Spleen (tissue), 7 donors: ENCODE results near the gene PSMA7.
"Not testable (repeated sequence)": the region's sequence is repeated elsewhere in the genome, so short reads cannot be mapped to it uniquely, and the experiment has no call there.

Source experiments
- POLR2AphosphoS5 ChIP-seq, 3 donors: sonication (generic); formaldehyde crosslinking; IDR thresholded peaks; one replicate each; pipeline ENCODE4 v1.5.1; 2017; ENCODE audit warnings: antibody characterized with exemption in 3 of 3
- TF ChIP-seq, protein P1 (sequence below), 11 experiments: fragments of 200-600 bp in 7 of 11; fragments of 450-650 bp in 4 of 11; sonication (generic) in 4 of 11; IDR thresholded peaks in 8 of 11; conservative IDR thresholded peaks in 3 of 11; 1 replicate in 7 of 11; 2 replicates in 4 of 11; pipeline versions ENCODE4 v1.4.0 to v1.8.0; 2016 to 2021; ENCODE audit warnings: antibody characterized with exemption in 11 of 11, inconsistent platforms in 4 of 11, mild to moderate bottlenecking in 1 of 11
- donor health status: DM: no; HTN: no; CAD: no; lungs with moderate emphysema.
- donor health status: DM: no; HTN: no; CAD: no.
- donor health status: DM: no; HTN: no; CAD: no.

DNA sequence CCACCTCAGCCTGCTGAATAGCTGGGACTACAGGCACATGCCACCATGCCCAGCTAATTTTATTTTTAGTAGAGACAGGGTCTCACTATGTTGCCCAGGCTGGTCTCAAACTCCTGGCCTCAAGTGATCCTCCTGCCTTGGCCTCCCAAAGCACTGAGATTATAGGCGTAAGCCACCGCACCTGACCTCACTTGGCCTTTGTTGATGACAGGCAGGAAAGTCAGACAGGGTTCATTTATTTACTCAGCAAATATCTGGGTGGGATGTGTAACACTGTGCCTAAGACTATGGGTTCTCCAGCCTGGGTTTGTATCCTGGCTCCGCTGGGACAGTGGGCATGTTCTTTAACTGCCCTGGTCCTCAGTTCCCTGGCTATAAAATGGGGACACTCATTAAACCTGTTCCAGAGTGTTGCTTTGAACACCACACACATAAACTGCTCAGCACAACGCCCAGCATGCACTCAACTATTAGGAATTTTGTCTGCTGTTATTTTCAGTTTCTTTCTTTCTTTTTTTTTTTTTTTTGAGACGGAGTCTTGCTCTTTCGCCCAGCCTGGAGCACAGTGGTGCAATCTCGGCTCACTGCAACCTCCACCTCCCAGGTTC lies 27.3 kb downstream of the PSMA7 start:
- TF ChIP-seq, protein P1, sequence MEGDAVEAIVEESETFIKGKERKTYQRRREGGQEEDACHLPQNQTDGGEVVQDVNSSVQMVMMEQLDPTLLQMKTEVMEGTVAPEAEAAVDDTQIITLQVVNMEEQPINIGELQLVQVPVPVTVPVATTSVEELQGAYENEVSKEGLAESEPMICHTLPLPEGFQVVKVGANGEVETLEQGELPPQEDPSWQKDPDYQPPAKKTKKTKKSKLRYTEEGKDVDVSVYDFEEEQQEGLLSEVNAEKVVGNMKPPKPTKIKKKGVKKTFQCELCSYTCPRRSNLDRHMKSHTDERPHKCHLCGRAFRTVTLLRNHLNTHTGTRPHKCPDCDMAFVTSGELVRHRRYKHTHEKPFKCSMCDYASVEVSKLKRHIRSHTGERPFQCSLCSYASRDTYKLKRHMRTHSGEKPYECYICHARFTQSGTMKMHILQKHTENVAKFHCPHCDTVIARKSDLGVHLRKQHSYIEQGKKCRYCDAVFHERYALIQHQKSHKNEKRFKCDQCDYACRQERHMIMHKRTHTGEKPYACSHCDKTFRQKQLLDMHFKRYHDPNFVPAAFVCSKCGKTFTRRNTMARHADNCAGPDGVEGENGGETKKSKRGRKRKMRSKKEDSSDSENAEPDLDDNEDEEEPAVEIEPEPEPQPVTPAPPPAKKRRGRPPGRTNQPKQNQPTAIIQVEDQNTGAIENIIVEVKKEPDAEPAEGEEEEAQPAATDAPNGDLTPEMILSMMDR (IDR thresholded peaks at IDR 0.05 in 8 of 11, conservative IDR thresholded peaks at IDR 0.05 in 3 of 11): not testable (repeated sequence)
- TF ChIP-seq POLR2AphosphoS5 (IDR thresholded peaks at IDR 0.05): not testable (repeated sequence)
